PC-9 (cell line): ENCODE data around the gene APRT. TPM values are rescaled to one million over a fixed set of nuclear protein-coding genes. Genes with fewer than 3 reads are reported as not detected.

Source experiments
- BruUV-seq: library from RNA; stranded (reverse); fragments of 400-500 nt; replicated peaks from 2 replicates; lab custom pipeline; 2021; lab: Mats Ljungman, UMichigan
- CTCF ChIA-PET: fragments of 300-600 bp; sonication (Branson Sonifier 250); formaldehyde crosslinking; loops from one replicate; lab custom pipeline; 2022; ENCODE audit warnings: antibody characterized with exemption; lab: Charles Lee
- POLR2A ChIA-PET: fragments of 300-600 bp; sonication (Branson Sonifier 250); formaldehyde crosslinking; loops from one replicate; lab custom pipeline; 2022; ENCODE audit warnings: antibody characterized with exemption; ENCODE audit not compliant: unreplicated experiment; lab: Charles Lee
- DNase-seq, 2 experiments: peaks; one replicate each; pipeline versions ENCODE4 v3.0.0 to v3.0.0-alpha.2; 2015 to 2022; ENCODE audit warnings: mixed read lengths in 1 of 2
- H2AFZ ChIP-seq: fragments of 200-600 bp; sonication (generic); 2 replicates; pipeline ENCODE4 v1.8.1; 2017; ENCODE audit warnings: antibody characterized with exemption
- H3F3A ChIP-seq: fragments of 200-600 bp; sonication (generic); 2 replicates; pipeline ENCODE4 v1.8.1; 2017; ENCODE audit warnings: antibody characterized with exemption, mild to moderate bottlenecking, low read depth; ENCODE audit not compliant: insufficient read depth
- H3K27ac ChIP-seq: fragments of 200-600 bp; sonication (generic); 2 replicates; pipeline ENCODE4 v1.6.1; 2016; ENCODE audit warnings: mixed run types
- H3K27me3 ChIP-seq: fragments of 200-600 bp; sonication (generic); 2 replicates; pipeline ENCODE4 v1.6.1; 2016; ENCODE audit warnings: low read depth, mixed run types; ENCODE audit not compliant: insufficient read depth
- H3K36me3 ChIP-seq: fragments of 200-600 bp; sonication (generic); 2 replicates; pipeline ENCODE4 v1.6.1; 2016; ENCODE audit warnings: low read depth, mixed run types
- H3K4me1 ChIP-seq: fragments of 200-600 bp; sonication (generic); replicated peaks from 2 replicates; pipeline ENCODE4 v1.6.1; 2016; ENCODE audit warnings: mixed run types; ENCODE audit not compliant: insufficient read depth
- H3K4me2 ChIP-seq: fragments of 200-600 bp; sonication (generic); 2 replicates; pipeline ENCODE4 v1.6.1; 2017; ENCODE audit warnings: mixed run types
- H3K4me3 ChIP-seq: fragments of 200-600 bp; sonication (generic); 2 replicates; pipeline ENCODE4 v1.6.1; 2016; ENCODE audit warnings: mixed run types
- H3K79me2 ChIP-seq: fragments of 200-600 bp; sonication (generic); 2 replicates; pipeline ENCODE4 v1.6.1; 2017; ENCODE audit warnings: low read depth, mixed run types
- H3K9me2 ChIP-seq: fragments of 200-600 bp; sonication (generic); 2 replicates; pipeline ENCODE4 v1.8.1; 2017; ENCODE audit warnings: mild to moderate bottlenecking; ENCODE audit not compliant: insufficient read depth
- H3K9me3 ChIP-seq: fragments of 200-600 bp; sonication (generic); 2 replicates; pipeline ENCODE4 v1.8.1; 2016; ENCODE audit warnings: low read depth; ENCODE audit not compliant: insufficient read depth
- H4K20me1 ChIP-seq: fragments of 200-600 bp; sonication (generic); 2 replicates; pipeline ENCODE4 v1.8.1; 2017; ENCODE audit not compliant: insufficient read depth
- CTCF ChIP-seq: fragments of 200-600 bp; sonication (generic); conservative IDR thresholded peaks from 2 replicates; pipeline ENCODE4 v1.6.1; 2017; ENCODE audit warnings: mixed run types, antibody characterized with exemption, mild to moderate bottlenecking, moderate library complexity
- EZH2 ChIP-seq: fragments of 200-600 bp; sonication (generic); IDR thresholded peaks from 2 replicates; pipeline ENCODE4 v1.8.0; 2017; ENCODE audit warnings: antibody characterized with exemption, low read depth
- intact Hi-C: fragments of 100-400 bp; cut with micrococcal nuclease; formaldehyde crosslinking; loops from one replicate; pipeline ENCODE4 v1.10.0; 2022; ENCODE audit not compliant: unreplicated experiment
- total RNA-seq: library from RNA; stranded (reverse); gene quantifications from 2 replicates; pipeline ENCODE4 v1.2.3, GENCODE V29; 2021

The APRT gene
- total RNA-seq, 1 experiment from 2014 or later = 213 TPM

GRCh38 chr16:88815901-88816589 is 4.3 kb upstream of the APRT start:
- intact Hi-C loops = loop anchor here (1.0 kb wide), 1 partner anchor 400 kb away; no protein-coding TSS in a partner anchor
- H3K36me3 ChIP-seq = no peaks in the 10 kb centered on the region
- TF ChIP-seq CTCF = peak; percentile 85
- no peak for TF ChIP-seq EZH2
- no peaks in the 10 kb centered on the region for H3K4me1 ChIP-seq
- H3K27ac ChIP-seq = no peak overlapping the region
- no peaks in the 10 kb centered on the region for H3K9me3 ChIP-seq
- no peaks in the 10 kb centered on the region for H3K9me2 ChIP-seq
- H3K4me2 ChIP-seq = no peak overlapping the region
- no TSS peak for BruUV-seq
- peak in 1 of 2 experiments; percentile 63 for DNase-seq
- H3K79me2 ChIP-seq = peaks cover 6% of the 10 kb centered on the region
- no peak overlapping the region for H2AFZ ChIP-seq
- POLR2A ChIA-PET = no interaction called here
- H3K27me3 ChIP-seq = no peaks in the 10 kb centered on the region
- no peaks in the 10 kb centered on the region for H4K20me1 ChIP-seq
- CTCF ChIA-PET = no interaction called here
- H3F3A ChIP-seq = peaks cover 25% of the 10 kb centered on the region
- no peak overlapping the region for H3K4me3 ChIP-seq

GRCh38 chr16:88815227-88815626 is 3.5 kb upstream of the APRT start:
- POLR2A ChIA-PET = interaction anchor here (0.6 kb wide), 1 partner anchor 12 kb away, joined by 3 read pairs; no protein-coding TSS in a partner anchor
- no peak for DNase-seq

GRCh38 chr16:88814144-88814502 is 2.4 kb upstream of the APRT start:
- TF ChIP-seq CTCF (no peak), EZH2 (no peak)
- intact Hi-C loops = loop anchor here (5.0 kb wide), 1 partner anchor 127 kb away; the partner anchor contains the start of gene SNAI3
- Histone ChIP-seq H3K27me3 (no peaks in the 10 kb centered on the region), H3K27ac (no peak overlapping the region), H3K4me2 (no peak overlapping the region), H3K79me2 (peaks cover 25% of the 10 kb centered on the region), H3K9me3 (no peaks in the 10 kb centered on the region), H3K9me2 (no peaks in the 10 kb centered on the region), H3F3A (peaks cover 42% of the 10 kb centered on the region), H2AFZ (no peak overlapping the region), H3K4me1 (peaks cover 16% of the 10 kb centered on the region; the same call in 1 of the 2 replicates), H3K4me3 (no peak overlapping the region), H4K20me1 (peaks cover 18% of the 10 kb centered on the region), H3K36me3 (peaks cover 8% of the 10 kb centered on the region; the same call in 1 of the 2 replicates)
- BruUV-seq = no TSS peak
- POLR2A ChIA-PET = no interaction called here
- CTCF ChIA-PET = no interaction called here
- no peak for DNase-seq

More at GRCh38 chr16:88815227-88815626, 3.5 kb upstream of the APRT start:
- intact Hi-C loops = no loop called here
- H3K9me2 ChIP-seq = no peaks in the 10 kb centered on the region
- no peak overlapping the region for H3K27ac ChIP-seq
- no peak overlapping the region for H3K4me2 ChIP-seq
- H3K4me1 ChIP-seq = peaks cover 5% of the 10 kb centered on the region; the same call in 1 of the 2 replicates
- CTCF ChIA-PET = interaction anchor here (0.6 kb wide), 1 partner anchor 377 kb away, joined by 6 read pairs; no protein-coding TSS in a partner anchor
- TF ChIP-seq EZH2 (no peak), CTCF (no peak)
- H4K20me1 ChIP-seq = peaks cover 7% of the 10 kb centered on the region
- H2AFZ ChIP-seq = no peak overlapping the region
- no peaks in the 10 kb centered on the region for H3K9me3 ChIP-seq
- no peak overlapping the region for H3K4me3 ChIP-seq
- peaks cover 15% of the 10 kb centered on the region for H3K79me2 ChIP-seq
- H3K36me3 ChIP-seq = no peaks in the 10 kb centered on the region
- BruUV-seq = no TSS peak
- peaks cover 31% of the 10 kb centered on the region for H3F3A ChIP-seq
- H3K27me3 ChIP-seq = no peaks in the 10 kb centered on the region
